GM23338 (cell line): ENCODE measurements around the gene TMEM169.

Source experiments
- CTCF ChIP-seq, 2 experiments: fragments of 200-600 bp in 1 of 2; sonication (generic) in 1 of 2; conservative IDR thresholded peaks; 2 replicates each; pipeline versions ENCODE4 v1.5.1 to v1.6.1; 2016 to 2017; ENCODE audit warnings: antibody characterized with exemption in 2 of 2, low read depth in 2 of 2, mild to moderate bottlenecking in 2 of 2, moderate library complexity in 1 of 2
- EZH2phosphoT487 ChIP-seq: fragments of 200-600 bp; sonication (generic); IDR thresholded peaks from one replicate; pipeline ENCODE4 v1.8.1; 2018; ENCODE audit warnings: antibody characterized with exemption; ENCODE audit not compliant: unreplicated experiment
- STAT1 ChIP-seq: IDR thresholded peaks from one replicate; pipeline ENCODE4 v1.6.1; 2016; ENCODE audit warnings: antibody characterized with exemption; ENCODE audit not compliant: unreplicated experiment

DNA sequence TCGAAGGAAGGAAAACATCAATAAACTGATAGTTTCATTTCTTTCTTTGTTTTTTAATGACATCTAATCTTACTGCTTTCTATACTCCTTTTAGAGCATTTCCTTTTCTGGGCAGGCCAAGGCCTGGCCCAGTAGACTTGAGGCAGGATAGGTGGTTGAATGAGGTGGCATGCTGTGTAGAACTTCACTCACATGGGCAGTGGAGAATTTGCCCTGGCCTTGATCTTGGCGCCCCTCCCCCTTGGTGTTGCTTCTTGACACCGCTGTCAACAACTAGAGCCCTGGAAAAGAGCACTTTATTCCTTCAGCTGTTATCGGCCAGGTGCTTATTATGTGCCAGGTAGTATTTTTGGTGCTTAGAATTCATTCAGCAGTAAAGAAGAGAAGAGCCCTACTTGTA is 64.9 kb downstream of the TMEM169 start:
- no peak for TF ChIP-seq STAT1
- no peak for TF ChIP-seq CTCF (conservative IDR thresholded peaks at IDR 0.05; ENCODE audit: low read depth in 2 of 2)
- TF ChIP-seq EZH2phosphoT487 = no peak
